CD4-positive, alpha-beta T cell (primary cell): ENCODE measurements around the gene NOL3. TPM values are rescaled to one million over a fixed set of nuclear protein-coding genes. Genes with fewer than 3 reads are reported as not detected.

ENCODE experiments used
- ATAC-seq: fragments of 200-7000 bp; cut with Tn5 transposase; one replicate; pipeline ENCODE4 v1.10.0; 2022; ENCODE audit warnings: mild to moderate bottlenecking; ENCODE audit not compliant: poor library complexity
- CTCF ChIA-PET: fragments of 350-600 bp; sonication (Branson Sonifier 250); formaldehyde crosslinking; loops from one replicate; lab custom pipeline; 2021; ENCODE audit warnings: antibody characterized with exemption, inconsistent platforms; lab: Charles Lee
- POLR2A ChIA-PET: fragments of 350-600 bp; sonication (Branson Sonifier 250); formaldehyde crosslinking; loops from one replicate; lab custom pipeline; 2021; ENCODE audit warnings: antibody characterized with exemption, inconsistent platforms; lab: Charles Lee
- DNase-seq, 14 experiments: peaks; one replicate each; pipeline ENCODE4 v3.0.0-alpha.2; 2013 to 2020; ENCODE audit warnings: mixed read lengths in 2 of 14
- H3K27ac ChIP-seq, 2 donors: one replicate each; pipeline versions ENCODE4 v1.5.1 to v1.7.0; 2013; ENCODE audit warnings: low read length in 2 of 2, low read depth in 1 of 2, mild to moderate bottlenecking in 1 of 2
- H3K27me3 ChIP-seq, 2 experiments: 1 replicate in 1 of 2; 2 replicates in 1 of 2; pipeline versions ENCODE4 v1.6.1 to v1.7.0; 2013; ENCODE audit warnings: low read length in 2 of 2, control low read depth in 1 of 2, mild to moderate bottlenecking in 1 of 2, moderate library complexity in 1 of 2; ENCODE audit not compliant: insufficient read depth in 2 of 2, control insufficient read depth in 1 of 2
- H3K36me3 ChIP-seq: one replicate; pipeline ENCODE4 v1.6.1; 2013; ENCODE audit warnings: low read length, control low read depth; ENCODE audit not compliant: insufficient read depth
- H3K4me1 ChIP-seq: one replicate; pipeline ENCODE4 v1.6.1; 2013; ENCODE audit warnings: low read length, control low read depth; ENCODE audit not compliant: insufficient read depth
- H3K4me3 ChIP-seq: one replicate; pipeline ENCODE4 v1.5.1; 2013; ENCODE audit warnings: mild to moderate bottlenecking, low read length, moderate library complexity
- H3K9me3 ChIP-seq, 2 experiments: 1 replicate in 1 of 2; 2 replicates in 1 of 2; pipeline versions ENCODE4 v1.6.1 to v1.7.0; 2013; ENCODE audit warnings: low read length in 2 of 2, mild to moderate bottlenecking in 2 of 2, control low read depth in 1 of 2, moderate library complexity in 1 of 2; ENCODE audit not compliant: control insufficient read depth in 1 of 2, insufficient read depth in 1 of 2
- H3K27ac Mint-ChIP-seq: one replicate; pipeline ENCODE4 v1.8.0; 2020; ENCODE audit warnings: mixed read lengths
- H3K27me3 Mint-ChIP-seq: one replicate; pipeline ENCODE4 v1.8.0; 2021; ENCODE audit warnings: mixed read lengths
- H3K36me3 Mint-ChIP-seq: one replicate; pipeline ENCODE4 v1.8.0; 2021; ENCODE audit warnings: low read depth, mixed read lengths
- H3K4me1 Mint-ChIP-seq: one replicate; pipeline ENCODE4 v1.8.0; 2021; ENCODE audit warnings: low read depth, mixed read lengths
- H3K4me3 Mint-ChIP-seq: one replicate; pipeline ENCODE4 v1.8.0; 2020; ENCODE audit warnings: mild to moderate bottlenecking, mixed read lengths
- H3K9me3 Mint-ChIP-seq: one replicate; pipeline ENCODE4 v1.8.0; 2020; ENCODE audit warnings: mixed read lengths
- intact Hi-C, 2 experiments: fragments of 100-400 bp; cut with DNase I in 1 of 2; cut with micrococcal nuclease in 1 of 2; formaldehyde crosslinking; loops; one replicate each; pipeline versions ENCODE4 v1.15.1 to v1.9.0; 2023 to 2025; cut with DNase I, micrococcal nuclease
- total RNA-seq, 174 experiments: library from RNA in 2 of 174; stranded (reverse) in 2 of 174; gene quantifications; one replicate each; pipeline ENCODE4 v1.2.3 and lab custom pipeline; 2021 to 2026
- TF ChIP-seq, protein P1 (sequence below): fragments of 200-600 bp; IDR thresholded peaks from one replicate; pipeline ENCODE4 v1.8.0; 2022; ENCODE audit warnings: antibody characterized with exemption, mild to moderate bottlenecking

Gene NOL3
- total RNA-seq, 2 experiments from 2014 or later: 1.1 to 1.2 TPM

DNA sequence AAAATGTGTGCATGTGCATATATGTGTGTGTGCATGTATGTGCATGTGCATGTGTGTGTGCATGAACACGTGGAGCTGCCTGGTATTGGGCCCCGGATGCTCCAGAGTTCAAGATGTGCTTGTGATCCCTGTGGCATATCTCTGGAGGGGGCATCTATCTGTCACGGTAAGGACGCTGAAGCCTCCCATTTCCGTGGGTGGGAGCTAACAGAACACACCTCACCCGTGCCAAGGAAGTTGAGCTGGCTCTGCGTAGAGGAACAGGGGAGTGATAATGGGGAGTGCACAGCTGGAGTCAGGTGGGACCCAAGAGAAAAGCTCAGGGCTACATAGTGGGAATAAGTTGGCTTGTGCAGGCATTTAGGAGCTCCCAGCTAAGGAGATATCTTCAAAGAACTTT, 41.3 kb downstream of the NOL3 start:
- ChIA-PET CTCF (no interaction called here), POLR2A (no interaction called here)
- no peak for DNase-seq

DNA sequence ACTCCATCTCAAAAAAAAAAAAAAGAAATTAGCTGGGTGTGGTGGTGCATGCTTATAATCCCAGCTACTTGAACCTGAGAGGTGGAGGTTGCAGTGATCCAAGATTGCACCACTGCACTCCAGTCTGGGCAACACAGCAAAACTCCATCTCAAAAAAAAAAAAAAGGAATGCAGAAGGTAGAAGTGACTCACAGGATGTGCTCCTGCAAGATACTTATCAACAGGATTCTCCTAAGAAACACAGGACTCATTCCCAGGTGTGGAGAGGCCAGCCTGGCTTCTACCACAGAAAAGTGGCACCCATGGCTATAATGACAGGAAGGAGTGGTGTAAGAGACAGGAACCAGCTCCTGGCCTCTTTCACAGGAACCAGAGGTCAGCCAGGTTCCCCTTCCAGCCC, 42.4 kb downstream of the NOL3 start:
- peaks cover 9% of the 10 kb centered on the region for H3K36me3 Mint-ChIP-seq
- H3K4me1 Mint-ChIP-seq: no peaks in the 10 kb centered on the region
- ChIA-PET POLR2A (no interaction called here), CTCF (no interaction called here)
- H3K9me3 ChIP-seq: no peaks in the 10 kb centered on the region
- H3K27ac ChIP-seq: no peak overlapping the region
- DNase-seq: no peak
- H3K9me3 Mint-ChIP-seq: no peaks in the 10 kb centered on the region
- H3K27ac Mint-ChIP-seq: no peak overlapping the region
- intact Hi-C loops: no loop called here
- no peak overlapping the region for H3K4me3 Mint-ChIP-seq
- H3K27me3 Mint-ChIP-seq: no peaks in the 10 kb centered on the region
- no peaks in the 10 kb centered on the region for H3K4me1 ChIP-seq
- TF ChIP-seq, protein P1, sequence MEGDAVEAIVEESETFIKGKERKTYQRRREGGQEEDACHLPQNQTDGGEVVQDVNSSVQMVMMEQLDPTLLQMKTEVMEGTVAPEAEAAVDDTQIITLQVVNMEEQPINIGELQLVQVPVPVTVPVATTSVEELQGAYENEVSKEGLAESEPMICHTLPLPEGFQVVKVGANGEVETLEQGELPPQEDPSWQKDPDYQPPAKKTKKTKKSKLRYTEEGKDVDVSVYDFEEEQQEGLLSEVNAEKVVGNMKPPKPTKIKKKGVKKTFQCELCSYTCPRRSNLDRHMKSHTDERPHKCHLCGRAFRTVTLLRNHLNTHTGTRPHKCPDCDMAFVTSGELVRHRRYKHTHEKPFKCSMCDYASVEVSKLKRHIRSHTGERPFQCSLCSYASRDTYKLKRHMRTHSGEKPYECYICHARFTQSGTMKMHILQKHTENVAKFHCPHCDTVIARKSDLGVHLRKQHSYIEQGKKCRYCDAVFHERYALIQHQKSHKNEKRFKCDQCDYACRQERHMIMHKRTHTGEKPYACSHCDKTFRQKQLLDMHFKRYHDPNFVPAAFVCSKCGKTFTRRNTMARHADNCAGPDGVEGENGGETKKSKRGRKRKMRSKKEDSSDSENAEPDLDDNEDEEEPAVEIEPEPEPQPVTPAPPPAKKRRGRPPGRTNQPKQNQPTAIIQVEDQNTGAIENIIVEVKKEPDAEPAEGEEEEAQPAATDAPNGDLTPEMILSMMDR: no peak
- H3K4me3 ChIP-seq: no peak overlapping the region
- ATAC-seq: no peak
- peaks cover 10% of the 10 kb centered on the region for H3K36me3 ChIP-seq
- H3K27me3 ChIP-seq: no peaks in the 10 kb centered on the region

More for the DNA sequence above, 41.3 kb downstream of the NOL3 start:
- H3K27ac Mint-ChIP-seq: no peak overlapping the region
- Histone ChIP-seq H3K27ac (no peak overlapping the region), H3K36me3 (peaks cover 11% of the 10 kb centered on the region), H3K4me1 (no peaks in the 10 kb centered on the region), H3K27me3 (no peaks in the 10 kb centered on the region), H3K4me3 (no peak overlapping the region), H3K9me3 (no peaks in the 10 kb centered on the region)
- no peaks in the 10 kb centered on the region for H3K4me1 Mint-ChIP-seq
- intact Hi-C loops: no loop called here
- no peaks in the 10 kb centered on the region for H3K9me3 Mint-ChIP-seq
- ATAC-seq: no peak
- TF ChIP-seq, protein P1: no peak
- no peak overlapping the region for H3K4me3 Mint-ChIP-seq
- H3K27me3 Mint-ChIP-seq: no peaks in the 10 kb centered on the region
- peaks cover 2% of the 10 kb centered on the region for H3K36me3 Mint-ChIP-seq

DNA sequence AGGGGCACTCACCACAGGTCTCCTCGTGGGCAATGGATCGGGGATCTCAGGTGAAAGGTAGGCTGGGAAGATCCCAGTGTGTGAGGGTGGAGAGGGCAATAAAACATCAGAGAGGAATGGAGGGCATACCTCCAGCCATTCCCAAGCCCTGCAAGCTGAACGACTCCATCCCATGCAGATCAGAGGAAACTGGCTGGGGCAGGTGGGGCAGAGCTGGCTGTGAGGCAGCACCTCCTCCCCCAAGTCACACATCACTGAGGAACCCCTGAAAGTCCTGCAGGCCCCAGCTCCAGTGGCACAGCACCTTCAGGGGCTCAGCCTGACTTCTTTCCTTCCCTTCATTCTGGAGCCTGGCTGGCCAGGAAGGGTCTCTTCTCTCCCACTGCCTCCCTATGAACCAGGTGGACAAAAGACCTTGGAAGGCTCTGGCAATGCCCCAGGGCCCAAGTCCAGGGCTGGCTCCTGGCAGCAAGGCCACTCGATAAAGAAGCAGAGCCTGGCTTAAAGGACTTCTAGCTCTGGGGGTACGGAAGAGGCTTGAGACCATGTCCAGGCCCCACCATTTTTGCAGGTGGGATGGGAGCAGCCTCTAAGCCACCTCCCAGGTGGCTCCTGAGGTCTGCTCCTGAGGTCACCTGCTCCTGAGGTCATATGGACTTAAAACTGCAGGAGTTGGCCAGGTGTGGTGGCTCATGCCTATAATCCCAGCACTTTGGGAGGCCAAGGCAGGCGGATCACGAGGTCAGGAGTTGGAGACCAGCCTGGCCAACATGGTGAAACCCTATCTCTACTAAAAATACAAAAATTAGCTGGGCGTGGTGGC, 43.1 kb downstream of the NOL3 start:
- Histone ChIP-seq H3K27me3 (no peaks in the 10 kb centered on the region), H3K27ac (no peak overlapping the region), H3K9me3 (no peaks in the 10 kb centered on the region), H3K36me3 (peaks cover 8% of the 10 kb centered on the region), H3K4me1 (no peaks in the 10 kb centered on the region), H3K4me3 (no peak overlapping the region)
- ChIA-PET CTCF (no interaction called here), POLR2A (no interaction called here)
- Mint-ChIP-seq H3K4me3 (no peak overlapping the region), H3K27me3 (no peaks in the 10 kb centered on the region), H3K36me3 (peaks cover 9% of the 10 kb centered on the region), H3K27ac (no peak overlapping the region), H3K9me3 (no peaks in the 10 kb centered on the region), H3K4me1 (no peaks in the 10 kb centered on the region)
- TF ChIP-seq, protein P1: no peak
- intact Hi-C loops: no loop called here
- DNase-seq (no peak), ATAC-seq (no peak)
